GM19238 (cell line): ENCODE measurements around the gene GRK6.

ENCODE experiments used
- DNase-seq: peaks from one replicate; pipeline ENCODE4 v3.0.0; 2011; ENCODE audit warnings: low spot score; ENCODE audit not compliant: insufficient read length

Gene GRK6

GRCh38 chr5:177439518-177440053, 13.1 kb downstream of the GRK6 start:
- no peak for DNase-seq

GRCh38 chr5:177440211-177440989, 13.9 kb downstream of the GRK6 start:
- DNase-seq: no peak

DNA sequence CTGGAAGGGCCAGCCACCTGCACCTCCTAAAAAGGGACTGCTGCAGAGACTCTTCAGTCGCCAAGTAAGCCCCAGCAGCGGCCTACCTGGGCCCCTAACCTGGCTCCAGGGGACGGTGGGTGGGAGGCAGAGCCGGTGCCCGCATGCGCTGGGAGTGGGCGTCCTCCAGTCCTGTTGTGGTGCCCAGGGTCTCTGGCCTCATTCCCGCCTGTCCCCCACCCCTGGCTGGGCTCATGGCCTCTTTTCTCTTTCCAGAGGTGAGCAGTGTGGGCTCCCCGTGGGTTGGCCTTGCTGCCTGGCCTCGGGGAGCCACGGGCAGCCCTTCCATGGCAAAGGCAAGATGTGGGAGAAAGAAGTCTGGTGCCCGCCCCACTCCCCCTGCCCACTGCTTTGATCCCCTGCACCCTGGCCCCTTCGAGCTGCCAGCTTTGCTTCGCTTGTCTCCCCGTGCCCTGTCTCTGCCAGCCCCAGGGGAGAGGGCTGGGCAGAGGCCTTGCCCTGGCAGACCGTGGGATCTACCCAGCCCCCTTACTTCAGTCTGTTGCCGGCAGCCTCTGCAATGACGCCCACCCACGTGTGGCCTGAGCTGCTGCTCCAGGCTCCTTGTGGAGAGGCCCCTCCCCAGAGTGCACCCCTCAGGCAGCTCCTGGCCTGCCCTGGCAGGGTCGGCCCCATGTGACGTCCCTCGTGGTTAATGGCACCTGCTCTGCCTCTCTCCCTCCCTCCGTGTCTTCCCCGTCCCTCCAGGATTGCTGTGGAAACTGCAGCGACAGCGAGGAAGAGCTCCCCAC, 14.7 kb downstream of the GRK6 start:
- no peak for DNase-seq

DNA sequence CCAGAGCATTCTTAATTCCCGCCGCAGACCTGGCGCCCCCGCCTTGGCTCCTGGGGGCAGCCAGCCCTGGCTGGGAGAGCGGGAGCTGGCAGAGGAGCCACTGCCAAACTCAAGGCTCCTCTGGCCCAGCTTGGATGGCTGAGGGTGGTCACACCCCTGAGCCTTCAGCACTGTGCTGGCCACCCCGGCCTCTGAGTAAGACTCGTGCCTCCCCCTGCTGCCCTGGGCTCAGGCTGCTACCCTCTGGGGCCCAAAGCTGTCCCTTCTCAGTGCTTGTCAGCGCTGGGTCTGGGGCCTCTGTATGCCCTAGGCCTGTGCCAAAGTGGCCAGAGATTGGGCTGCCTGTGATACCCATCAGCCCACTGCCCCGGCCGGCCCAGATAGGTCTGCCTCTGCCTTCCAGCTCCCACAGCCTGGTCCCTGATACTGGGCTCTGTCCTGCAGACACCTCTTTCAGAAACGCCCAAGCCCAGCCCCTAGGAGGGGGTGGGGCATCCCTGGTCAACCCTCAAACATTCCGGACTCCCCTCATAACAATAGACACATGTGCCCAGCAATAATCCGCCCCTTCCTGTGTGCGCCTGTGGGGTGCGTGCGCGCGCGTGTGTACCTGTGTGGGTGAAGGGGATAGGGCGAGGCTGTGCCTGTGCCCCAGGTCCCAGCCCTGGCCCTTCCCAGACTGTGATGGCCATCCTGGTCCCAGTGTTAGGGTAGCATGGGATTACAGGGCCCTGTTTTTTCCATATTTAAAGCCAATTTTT, 15.8 kb downstream of the GRK6 start:
- DNase-seq: no peak

DNA sequence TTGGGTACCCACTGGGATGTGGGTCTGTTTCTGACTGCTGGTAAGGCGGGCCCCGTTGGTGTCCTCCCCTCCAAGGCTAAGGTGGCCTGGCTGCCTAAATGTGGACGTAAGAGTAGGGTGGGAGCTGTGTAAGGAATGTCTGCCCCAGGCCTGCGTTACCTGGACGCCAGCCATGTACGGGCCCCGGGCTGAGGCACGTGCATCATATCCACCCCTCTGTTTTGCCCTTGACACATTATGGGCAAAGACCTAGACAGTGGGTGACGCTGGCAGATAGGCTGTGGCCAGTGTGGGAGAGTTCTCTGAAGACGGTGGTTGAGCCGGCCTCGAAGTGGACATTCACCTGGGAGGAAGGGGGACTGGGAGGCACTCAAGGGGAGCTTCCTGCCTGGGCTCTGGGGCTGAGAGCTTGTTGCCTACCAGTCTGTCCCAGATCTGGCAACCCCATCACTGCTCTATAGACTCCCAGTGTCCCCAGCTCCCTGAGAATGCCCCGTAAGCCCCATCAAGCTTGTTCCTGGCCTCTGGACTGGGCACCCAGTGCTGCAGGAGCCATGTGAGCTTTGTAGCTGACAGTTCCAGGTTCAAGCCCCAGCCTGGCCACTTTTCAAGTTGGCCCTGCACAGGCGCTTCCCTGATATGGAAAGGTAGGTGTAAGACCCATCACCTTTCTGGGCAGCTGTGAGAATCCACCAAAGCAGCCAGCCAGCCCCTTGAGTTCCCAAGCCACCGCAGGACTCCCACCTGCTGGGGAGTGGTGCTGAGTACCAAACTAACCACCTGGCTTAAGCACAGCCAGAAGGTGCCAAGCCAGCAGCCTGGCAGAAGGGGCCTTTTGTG, 16.9 kb downstream of the GRK6 start:
- DNase-seq: no peak

DNA sequence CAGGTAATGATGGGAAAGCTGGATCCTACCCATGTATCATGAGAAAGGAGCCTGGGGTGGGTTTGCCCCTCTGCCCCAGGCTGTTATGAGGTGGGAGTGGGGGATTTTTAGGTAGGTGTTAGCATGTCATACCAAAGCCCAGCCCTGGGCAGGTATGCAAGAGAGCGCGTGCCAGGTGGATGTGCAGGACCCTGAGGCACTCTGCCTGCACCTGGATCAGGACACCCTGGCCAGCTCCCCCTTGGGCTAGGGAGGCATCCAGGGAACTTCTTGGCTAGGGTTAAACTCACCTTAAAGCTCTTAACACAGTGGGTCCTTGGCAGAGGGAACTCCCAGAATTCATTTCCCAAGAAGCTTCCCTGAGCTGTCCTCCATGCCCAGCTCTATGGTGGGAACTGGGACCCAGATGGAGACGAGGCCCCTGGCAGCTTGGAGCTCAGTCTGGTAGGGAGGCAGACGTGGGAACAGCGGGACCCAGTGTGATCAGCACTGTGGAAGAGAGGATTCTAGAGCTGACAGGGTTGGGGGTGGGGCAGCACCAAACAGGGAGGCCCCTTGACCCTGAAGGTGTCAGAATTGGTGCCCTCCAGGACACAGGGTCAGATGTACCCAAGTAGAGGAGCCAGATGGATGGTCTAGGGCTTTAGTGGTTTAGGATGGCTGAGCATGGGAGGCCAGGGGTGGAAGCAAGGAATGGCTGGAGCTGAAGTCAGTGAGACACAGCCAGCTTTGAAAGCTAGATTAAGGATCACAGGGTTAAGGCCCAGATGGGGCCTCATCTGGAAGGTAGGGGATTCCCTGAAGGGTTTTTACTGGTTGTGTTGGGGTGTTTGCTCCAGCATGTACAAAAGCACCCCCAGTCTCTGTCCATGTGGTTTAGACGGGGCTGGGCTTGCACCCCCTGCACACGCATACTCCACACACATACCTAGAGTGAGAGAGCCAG, 17.9 kb downstream of the GRK6 start:
- no peak for DNase-seq

DNA sequence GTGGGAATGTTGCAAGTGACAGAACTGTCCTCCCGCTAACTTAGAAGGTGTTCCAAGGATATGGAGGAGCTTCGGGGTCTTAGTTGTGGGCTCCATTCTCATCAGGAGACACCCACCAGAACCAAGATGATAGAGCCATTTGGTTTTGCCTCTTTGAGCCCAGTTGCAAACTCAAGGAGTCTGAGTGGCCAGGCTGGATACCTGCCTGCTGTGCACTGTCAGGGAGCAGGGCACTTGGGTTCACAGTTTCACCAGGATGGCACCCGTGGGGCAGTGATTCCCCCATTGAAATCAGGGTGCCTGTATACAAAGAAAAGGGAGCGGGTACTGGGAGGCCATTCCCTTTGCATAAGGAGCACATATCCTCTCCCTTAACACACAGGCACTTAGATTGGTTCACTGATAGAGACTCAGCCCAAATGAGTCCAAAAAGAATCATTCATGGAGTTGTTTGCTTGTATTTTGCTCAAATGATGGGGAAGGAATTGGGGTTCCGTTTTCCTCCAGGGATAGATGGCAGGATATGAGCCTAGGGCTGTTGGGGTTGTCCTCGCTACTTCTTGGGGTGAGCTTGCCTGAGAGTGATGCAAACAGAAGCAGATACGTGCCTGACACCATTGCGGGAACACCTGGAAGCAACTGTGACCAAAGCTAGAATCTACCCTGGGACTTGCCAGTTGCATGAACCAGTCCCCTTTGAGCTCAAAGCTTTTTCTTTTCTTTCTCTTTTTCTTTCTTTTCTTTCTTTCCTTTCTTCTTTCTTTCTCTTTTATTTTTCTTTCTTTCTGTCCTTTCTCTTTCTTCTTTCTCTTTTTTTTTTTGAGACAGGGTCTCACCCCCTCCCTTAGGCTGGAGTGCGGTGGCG, 18.8 kb downstream of the GRK6 start:
- no peak for DNase-seq

DNA sequence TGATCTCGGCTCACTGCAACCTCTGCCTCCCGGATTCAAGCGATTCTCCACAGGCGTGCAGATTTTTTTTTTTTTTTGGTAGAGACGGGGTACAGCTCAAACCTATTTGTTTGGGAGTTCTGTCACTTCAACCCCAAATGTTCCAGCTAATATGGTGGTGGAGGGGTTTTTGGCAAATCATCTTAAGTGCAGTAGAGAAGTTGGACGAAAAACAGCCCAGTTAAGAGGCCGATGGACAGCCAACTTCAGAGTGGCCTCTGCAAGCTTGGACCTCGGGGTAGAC, 19.4 kb downstream of the GRK6 start:
- DNase-seq: no peak

- DNase-seq: peak; percentile 94
Measured at GRCh38 chr5:177446200-177447065, 20.0 kb downstream of the GRK6 start, which contains the start of gene PRR7. Gene PRR7 (plus strand): TSS chr5:177446814. CDS start chr5:177455068, 8,254 bp downstream.

GRCh38 chr5:177447066-177447610, 20.7 kb downstream of the GRK6 start:
- DNase-seq: peak; percentile 76

- DNase-seq: no peak
Measured at GRCh38 chr5:177447611-177448243, 21.3 kb downstream of the GRK6 start.

DNA sequence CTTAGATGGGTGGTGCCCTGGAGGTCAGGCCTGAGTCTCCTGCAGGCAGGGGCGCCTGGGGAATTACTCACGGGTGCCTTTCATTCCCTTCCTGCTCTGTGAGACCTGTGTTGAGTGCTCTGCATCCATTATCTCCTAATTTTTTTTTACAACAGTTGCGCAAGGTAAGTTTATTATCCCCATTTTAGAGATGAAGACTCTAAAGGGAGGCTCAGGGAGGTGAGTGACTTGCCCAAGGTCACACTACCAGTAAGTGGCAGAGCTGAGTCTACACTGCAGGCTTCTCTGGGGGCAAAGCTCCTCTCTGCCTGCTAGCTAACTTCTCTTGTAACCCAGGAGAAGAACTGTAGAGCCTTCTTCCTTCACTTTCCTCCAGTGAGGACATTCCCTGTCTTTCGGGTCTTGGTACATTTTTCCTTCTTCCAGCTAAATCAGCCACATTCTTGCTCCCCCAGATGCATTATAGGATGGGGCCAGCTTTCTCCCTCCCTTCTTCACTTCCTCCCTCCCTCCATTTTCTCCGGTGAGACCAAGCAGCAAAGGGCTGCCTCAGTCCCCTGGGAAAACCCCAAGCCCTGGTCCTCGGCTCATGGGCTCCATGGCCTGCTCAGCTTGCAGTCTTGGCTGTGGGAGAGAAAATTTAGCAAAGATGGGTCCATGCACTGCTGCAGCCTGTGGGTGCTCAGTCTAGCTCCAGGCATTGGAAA, 21.9 kb downstream of the GRK6 start:
- no peak for DNase-seq

GRCh38 chr5:177449140-177450061, 22.9 kb downstream of the GRK6 start:
- DNase-seq: no peak

DNA sequence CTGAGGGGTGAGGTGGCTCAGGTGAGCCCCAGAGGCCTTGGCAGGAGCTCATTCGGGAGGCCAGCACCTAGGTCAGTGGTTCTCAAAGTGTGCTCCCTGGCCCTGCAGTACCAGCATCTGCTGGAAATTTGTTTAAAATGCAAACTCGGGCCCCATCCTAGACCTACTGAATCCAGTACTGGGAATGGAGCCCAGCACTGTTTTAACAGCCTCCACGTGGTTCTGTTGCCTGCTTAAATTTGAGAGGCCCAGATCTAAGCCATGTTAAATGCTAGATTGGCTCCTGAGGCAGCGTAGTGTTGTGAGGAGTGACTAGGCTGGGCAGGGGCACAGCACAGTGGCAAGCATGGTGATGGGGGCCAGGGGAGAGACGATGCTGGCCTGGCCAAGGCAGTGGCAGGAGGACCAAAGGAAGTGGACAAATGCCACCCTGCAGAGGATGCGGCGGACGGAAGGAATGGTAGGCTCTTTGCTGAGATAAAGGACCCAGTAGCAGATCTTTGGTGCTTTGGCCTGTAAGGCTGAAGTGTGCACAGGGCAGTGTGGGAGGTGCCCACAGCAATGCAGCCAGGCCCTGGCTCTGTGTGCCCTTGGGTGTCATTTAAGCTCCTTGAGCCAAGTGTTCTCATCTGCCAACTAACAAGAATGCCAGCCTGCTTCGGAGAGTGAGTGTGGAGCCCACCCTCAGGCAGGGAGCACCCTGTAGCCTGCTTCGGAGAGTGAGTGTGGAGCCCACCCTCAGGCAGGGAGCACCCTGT, 24.4 kb downstream of the GRK6 start:
- no peak for DNase-seq
